C4-2B (cell line): Measurements from ENCODE around the gene LPP.

Source experiments
- CTCF ChIP-seq: fragments of 450-650 bp; conservative IDR thresholded peaks from 2 replicates; pipeline ENCODE4 v1.5.1; 2017; ENCODE audit warnings: mild to moderate bottlenecking
- ZFX ChIP-seq: fragments of 450-650 bp; IDR thresholded peaks from 2 replicates; pipeline ENCODE4 v1.6.1; 2017

- TF ChIP-seq CTCF (no peak), ZFX (no peak)
These were observed 161.6 kb downstream of the LPP start for GRCh38 chr3:188315553-188315952.
